Peyer's patch (tissue), 4 donors: Measurements from ENCODE around the gene RAD51B.

Experiments used
- CTCF ChIP-seq, 6 experiments: fragments of 450-650 bp in 4 of 6; fragments of 200-600 bp in 2 of 6; sonication (generic) in 1 of 6; IDR thresholded peaks; one replicate each; pipeline ENCODE4 v1.5.1; 2017 to 2019; ENCODE audit warnings: antibody characterized with exemption in 6 of 6, mild to moderate bottlenecking in 3 of 6, moderate library complexity in 1 of 6
- POLR2A ChIP-seq, 2 donors: fragments of 450-650 bp; IDR thresholded peaks; one replicate each; pipeline ENCODE4 v1.5.1; 2017; ENCODE audit warnings: antibody characterized with exemption in 2 of 2, mild to moderate bottlenecking in 2 of 2, moderate library complexity in 2 of 2

- TF ChIP-seq CTCF (IDR thresholded peaks at IDR 0.05) (no peak), POLR2A (IDR thresholded peaks at IDR 0.05) (no peak)
These were observed 312.3 kb downstream of the RAD51B start for GRCh38 chr14:68131907-68132306.
